ENCODE data around the gene CCDC51. TPM values are rescaled to one million over a fixed set of nuclear protein-coding genes. Genes with fewer than 3 reads are reported as not detected.

Gene CCDC51
- total RNA-seq, 4 donors from 2014 or later = 23.4 to 33.3 (median 29.2) TPM

DNA sequence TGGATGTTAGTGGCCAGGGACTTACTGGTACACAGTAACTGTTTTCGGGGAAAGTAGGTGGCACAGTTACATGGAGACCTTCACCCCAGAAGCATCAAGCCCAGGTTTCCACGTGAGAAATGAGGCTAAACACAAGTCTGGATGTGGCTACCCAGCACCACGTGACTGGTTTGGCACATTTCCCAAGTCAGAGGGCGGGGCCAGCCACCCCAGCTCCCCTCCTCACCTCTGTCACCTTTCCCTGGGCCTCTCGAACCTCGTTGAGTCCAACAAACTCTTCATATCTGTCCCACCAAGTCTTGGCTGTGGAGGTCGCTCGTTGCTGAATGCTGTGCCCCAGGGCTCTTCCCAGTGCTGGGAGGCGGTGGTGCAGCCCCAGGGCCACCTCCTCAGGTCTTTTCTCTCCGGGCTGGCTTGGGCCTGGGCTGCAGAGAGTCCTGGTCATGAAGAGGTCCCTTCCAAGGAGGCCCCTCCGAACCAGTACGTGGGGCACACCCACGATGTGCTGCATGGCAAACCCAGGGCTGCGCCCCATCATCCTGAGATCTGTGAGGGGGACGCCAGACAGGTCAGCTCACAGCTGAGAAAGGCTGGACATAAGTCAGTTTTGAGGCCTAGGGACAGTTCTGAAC, 5.2 kb downstream of the CCDC51 start:
- Histone ChIP-seq H3K4me1 (peaks cover 0 to 72% (median 27%) of the 10 kb centered on the region in 4 donors), H3K27ac (peak overlapping the region; percentile 60 to 98 (median 79)), H3K9me3 (no peaks in the 10 kb centered on the region), H3K36me3 (peaks cover 0 to 17% (median 4%) of the 10 kb centered on the region in 3 donors), H3K4me3 (no peak overlapping the region), H3K27me3 (no peaks in the 10 kb centered on the region)
- TF ChIP-seq EP300 (IDR thresholded peaks at IDR 0.05) = no peak
- 68 to 71% methylated on average over 11 to 15 of the region's 15 CpGs for WGBS, 2 donors
- DNase-seq (ENCODE audit: low spot score in 2 of 2) = no peak

DNA sequence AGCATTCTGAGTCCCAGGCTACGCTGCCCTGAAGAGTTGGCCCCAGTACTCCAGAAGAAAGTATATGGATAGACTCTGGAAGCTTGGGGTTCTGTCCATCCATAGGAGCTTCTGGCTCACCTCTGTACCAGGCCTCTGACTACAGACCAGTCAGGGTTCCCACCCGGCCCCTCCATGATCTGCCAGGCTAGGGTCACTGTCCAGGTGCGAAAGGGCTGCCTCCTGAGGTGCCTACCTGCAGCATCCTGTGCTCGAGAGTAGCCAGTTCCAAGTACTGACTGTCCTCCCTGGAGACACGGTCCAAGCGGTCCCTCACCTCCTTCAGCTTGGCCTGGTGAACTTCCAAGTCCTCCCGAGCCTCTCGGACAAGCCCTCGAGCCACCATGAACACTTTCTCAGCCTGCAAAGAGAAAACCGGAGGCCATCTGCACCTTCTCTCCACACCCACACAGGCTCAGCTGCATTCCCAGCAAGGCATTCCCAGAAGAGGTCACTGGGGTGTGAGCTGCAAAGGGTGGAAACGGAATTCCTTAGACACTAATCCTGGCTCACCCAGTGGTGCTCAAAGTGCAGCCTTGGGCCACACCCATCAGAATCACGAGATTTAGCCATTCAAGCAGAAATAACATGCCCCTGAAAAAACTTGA, 6.3 kb downstream of the CCDC51 start:
- Histone ChIP-seq H3K4me3 (peak overlapping the region in 3 of 4 donors; percentile 23 to 40 (median 27)), H3K9me3 (no peaks in the 10 kb centered on the region), H3K4me1 (peaks cover 0 to 65% (median 23%) of the 10 kb centered on the region in 4 donors), H3K27ac (peak overlapping the region; percentile 60 to 98 (median 79)), H3K36me3 (peaks cover 0 to 17% (median 4%) of the 10 kb centered on the region in 3 donors), H3K27me3 (no peaks in the 10 kb centered on the region)
- TF ChIP-seq POLR2A (IDR thresholded peaks at IDR 0.05) (peak in 1 of 2 donors; percentile 46), EP300 (IDR thresholded peaks at IDR 0.05) (peak; percentile 19 to 76)
- TF ChIP-seq, protein P1, sequence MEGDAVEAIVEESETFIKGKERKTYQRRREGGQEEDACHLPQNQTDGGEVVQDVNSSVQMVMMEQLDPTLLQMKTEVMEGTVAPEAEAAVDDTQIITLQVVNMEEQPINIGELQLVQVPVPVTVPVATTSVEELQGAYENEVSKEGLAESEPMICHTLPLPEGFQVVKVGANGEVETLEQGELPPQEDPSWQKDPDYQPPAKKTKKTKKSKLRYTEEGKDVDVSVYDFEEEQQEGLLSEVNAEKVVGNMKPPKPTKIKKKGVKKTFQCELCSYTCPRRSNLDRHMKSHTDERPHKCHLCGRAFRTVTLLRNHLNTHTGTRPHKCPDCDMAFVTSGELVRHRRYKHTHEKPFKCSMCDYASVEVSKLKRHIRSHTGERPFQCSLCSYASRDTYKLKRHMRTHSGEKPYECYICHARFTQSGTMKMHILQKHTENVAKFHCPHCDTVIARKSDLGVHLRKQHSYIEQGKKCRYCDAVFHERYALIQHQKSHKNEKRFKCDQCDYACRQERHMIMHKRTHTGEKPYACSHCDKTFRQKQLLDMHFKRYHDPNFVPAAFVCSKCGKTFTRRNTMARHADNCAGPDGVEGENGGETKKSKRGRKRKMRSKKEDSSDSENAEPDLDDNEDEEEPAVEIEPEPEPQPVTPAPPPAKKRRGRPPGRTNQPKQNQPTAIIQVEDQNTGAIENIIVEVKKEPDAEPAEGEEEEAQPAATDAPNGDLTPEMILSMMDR (IDR thresholded peaks at IDR 0.05) = no peak
- DNase-seq (ENCODE audit: low spot score in 2 of 2) = peak in 1 of 2 donors; percentile 46
- WGBS, 2 donors = 53 to 60% methylated on average over 9 to 11 of the region's 12 CpGs

DNA sequence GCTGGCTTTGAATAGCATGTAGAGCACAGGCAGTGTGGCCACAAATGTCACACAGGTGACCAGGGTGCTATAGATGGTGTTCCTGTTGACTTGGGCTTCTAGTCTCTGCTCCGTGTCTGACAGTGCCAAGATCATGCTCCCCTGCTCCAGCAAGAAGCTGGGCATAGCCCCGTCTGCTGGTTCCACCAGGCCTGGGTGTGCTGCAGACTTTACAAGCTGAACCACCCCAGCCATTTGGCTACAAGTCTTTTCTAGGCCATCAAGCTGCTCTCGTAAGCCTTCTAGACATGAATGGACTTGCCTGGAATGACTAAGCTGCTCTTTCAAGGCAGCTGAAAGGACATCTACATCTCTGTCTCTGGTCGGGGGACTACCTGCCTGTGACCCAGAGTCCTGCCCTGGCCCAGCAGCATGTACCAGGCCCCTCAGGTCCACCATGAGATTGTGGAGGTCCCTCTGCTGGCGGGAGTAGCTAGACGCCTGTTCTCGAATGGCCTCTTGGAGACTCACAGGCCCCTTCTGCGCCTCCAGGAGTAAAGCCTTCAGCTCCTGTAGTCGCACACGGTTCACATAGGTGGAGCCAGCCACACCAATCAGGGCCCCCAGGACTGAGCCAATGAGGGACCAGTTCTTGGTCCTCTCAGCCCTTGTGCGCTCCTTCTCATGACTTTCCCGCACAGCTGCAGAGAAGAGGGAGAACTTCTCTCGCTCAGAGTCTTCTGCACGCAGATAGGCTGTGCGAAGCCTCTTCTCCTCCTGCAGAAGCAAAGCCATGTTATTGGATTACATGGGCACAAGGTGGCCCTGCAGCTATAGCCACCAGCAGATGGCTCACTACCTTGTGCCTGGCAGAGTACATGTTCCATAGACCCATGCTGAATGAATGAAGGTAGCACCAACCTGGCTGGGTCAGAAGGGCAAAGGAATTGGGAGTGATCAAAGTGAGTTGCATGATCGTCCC, 7.2 kb downstream of the CCDC51 start:
- WGBS, 2 donors = 77 to 79% methylated on average over 16 of the region's 16 CpGs
- Histone ChIP-seq H3K36me3 (peaks cover 0 to 17% (median 4%) of the 10 kb centered on the region in 3 donors), H3K27me3 (no peaks in the 10 kb centered on the region), H3K9me3 (no peaks in the 10 kb centered on the region), H3K4me3 (peak overlapping the region in 1 of 4 donors; percentile 40), H3K4me1 (peaks cover 0 to 74% (median 27%) of the 10 kb centered on the region in 4 donors), H3K27ac (peak overlapping the region; percentile 60 to 98 (median 79))
- DNase-seq (ENCODE audit: low spot score in 2 of 2) = no peak
- TF ChIP-seq POLR2A (IDR thresholded peaks at IDR 0.05) = no peak
- TF ChIP-seq, protein P1 (IDR thresholded peaks at IDR 0.05) = peak in 1 of 5 experiments; percentile 3

DNA sequence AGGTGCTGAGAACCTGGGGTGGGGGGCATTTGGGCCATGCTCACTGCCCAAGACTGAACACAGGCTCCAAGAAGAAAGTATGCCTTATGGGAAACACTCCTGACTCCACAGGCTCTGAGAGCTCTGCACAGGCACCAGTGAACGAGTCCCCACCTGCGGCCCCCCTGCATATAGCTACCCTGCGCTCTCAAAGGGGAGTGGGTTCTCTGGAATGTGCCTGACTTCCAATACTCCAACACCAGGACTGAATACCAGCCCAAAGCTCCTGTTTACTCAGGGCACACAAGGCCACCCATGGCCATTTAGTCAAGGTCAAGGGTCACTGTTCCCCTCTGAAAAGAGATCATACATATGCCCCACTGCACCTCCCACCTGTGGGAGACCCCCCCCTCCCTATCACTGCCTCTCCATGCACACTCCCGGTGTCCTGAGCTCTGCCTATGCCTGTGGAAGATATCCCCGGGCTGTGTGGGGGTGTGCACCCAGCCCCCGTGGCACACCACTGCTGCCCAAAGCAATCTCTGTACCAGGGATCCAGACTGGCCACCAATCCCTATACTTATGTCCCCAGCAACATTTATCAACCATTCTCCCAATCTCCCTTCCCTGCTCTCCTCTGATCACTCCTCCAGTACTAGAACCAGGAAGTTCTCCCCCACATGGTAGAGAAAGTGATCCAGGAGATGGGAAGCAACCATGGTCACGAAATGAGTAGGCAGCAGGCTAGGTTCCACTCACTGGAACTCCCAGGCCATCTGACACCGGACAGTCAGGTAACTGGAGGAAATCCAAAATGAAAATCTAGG, 8.5 kb downstream of the CCDC51 start:
- peaks cover 0 to 86% (median 36%) of the 10 kb centered on the region in 4 donors for H3K4me1 ChIP-seq

More for the DNA sequence above, 8.5 kb downstream of the CCDC51 start:
- H3K9me3 ChIP-seq = no peaks in the 10 kb centered on the region
- peak overlapping the region in 3 of 4 donors; percentile 95 to 98 (median 95) for H3K27ac ChIP-seq
- 87 to 94% methylated on average over 8 of the region's 8 CpGs for WGBS, 2 donors
- no peak overlapping the region for H3K4me3 ChIP-seq
- DNase-seq (ENCODE audit: low spot score in 2 of 2) = no peak
- TF ChIP-seq POLR2A (IDR thresholded peaks at IDR 0.05) = no peak
- no peak for TF ChIP-seq EP300 (IDR thresholded peaks at IDR 0.05)
- TF ChIP-seq, protein P1 (IDR thresholded peaks at IDR 0.05) = no peak
- H3K36me3 ChIP-seq = peaks cover 0 to 17% (median 4%) of the 10 kb centered on the region in 3 donors
- no peaks in the 10 kb centered on the region for H3K27me3 ChIP-seq

All from tibial nerve (tissue), 4 donors.